HG02852 (cell line): Measurements from ENCODE around the gene KCNMB2.
A peak's percentile ranks its signal among the peaks of the same experiment; 100 is the strongest.
"Not testable (repeated sequence)": the region's sequence is repeated elsewhere in the genome, so short reads cannot be mapped to it uniquely, and the experiment has no call there.

ENCODE experiments used
- ATAC-seq: cut with Tn5 transposase; IDR thresholded peaks from one replicate; pipeline ENCODE4 v1.9.1; 2021; ENCODE audit warnings: mild to moderate bottlenecking, moderate library complexity; ENCODE audit not compliant: unreplicated experiment

The KCNMB2 gene

DNA sequence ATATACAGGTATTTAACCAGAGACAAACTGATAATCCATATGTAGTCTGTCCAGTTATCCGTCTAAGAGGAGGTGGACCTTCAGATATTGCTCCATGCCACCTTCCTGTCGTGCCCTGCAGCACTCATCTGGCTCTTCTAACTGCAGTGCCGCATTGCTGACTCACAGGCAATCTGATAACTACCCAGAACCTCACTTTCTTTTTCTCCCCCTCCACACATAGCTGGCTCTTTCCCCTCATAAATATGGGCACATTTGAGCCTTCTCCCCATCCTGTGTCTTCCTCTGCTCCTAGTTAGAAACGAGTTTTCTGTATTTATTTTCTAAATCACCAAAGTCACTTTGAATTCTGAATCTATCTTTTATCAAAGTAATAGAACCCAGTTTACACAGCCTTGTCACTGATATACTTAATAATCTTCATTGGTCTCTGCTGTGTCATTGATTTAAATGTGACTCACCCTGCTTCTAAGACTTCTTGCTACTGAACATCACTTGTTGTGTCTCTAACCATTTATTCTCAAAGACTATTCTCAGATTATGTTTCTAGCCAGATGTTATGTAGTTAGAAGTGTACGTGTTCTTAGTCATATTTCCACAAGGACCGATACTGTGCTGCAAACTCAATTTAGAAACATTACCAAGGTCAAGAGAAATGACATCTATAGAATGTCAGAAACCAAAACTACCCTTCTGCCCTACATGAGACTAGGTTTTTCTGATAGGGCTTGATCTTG lies 17.4 kb upstream of the KCNMB2 start:
- peak; percentile 77 for ATAC-seq

DNA sequence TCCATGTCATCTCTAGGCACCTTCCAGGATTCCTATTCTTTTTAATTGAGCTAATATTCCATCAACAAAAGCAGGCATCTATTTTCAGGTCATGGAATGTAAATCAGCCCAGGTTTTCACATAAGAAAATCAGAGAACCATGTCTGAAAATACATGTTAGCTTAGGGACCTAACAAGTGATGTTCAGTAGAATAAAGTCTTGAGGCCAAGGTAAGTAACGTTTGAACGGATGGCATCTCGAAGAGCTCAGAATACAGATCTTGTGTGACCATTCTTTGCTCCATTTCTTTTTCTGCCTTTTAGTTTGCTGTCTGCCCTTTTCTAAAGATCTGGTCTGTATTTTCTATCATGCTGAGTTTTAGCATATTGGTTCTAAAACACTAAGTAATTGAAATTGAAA lies 16.5 kb upstream of the KCNMB2 start:
- no peak for ATAC-seq

DNA sequence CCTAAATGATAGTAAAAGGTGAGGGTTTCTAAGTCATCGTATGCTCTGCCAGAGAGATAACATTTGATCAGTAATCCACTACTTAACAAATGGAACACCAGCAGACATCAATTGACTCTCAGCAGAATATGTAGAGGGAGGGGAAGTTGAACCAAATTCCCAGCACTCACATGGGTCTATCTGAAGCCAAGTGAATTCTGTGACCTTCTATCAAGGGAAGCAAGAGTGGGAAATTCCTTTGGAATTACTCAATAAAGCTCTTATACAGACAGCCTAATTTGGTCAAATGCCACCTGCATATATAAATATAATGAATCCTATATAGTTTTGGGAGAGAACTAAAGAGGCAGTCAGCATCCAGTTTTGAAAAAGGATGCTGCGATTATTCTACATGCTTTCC lies 15.8 kb upstream of the KCNMB2 start:
- ATAC-seq = no peak

DNA sequence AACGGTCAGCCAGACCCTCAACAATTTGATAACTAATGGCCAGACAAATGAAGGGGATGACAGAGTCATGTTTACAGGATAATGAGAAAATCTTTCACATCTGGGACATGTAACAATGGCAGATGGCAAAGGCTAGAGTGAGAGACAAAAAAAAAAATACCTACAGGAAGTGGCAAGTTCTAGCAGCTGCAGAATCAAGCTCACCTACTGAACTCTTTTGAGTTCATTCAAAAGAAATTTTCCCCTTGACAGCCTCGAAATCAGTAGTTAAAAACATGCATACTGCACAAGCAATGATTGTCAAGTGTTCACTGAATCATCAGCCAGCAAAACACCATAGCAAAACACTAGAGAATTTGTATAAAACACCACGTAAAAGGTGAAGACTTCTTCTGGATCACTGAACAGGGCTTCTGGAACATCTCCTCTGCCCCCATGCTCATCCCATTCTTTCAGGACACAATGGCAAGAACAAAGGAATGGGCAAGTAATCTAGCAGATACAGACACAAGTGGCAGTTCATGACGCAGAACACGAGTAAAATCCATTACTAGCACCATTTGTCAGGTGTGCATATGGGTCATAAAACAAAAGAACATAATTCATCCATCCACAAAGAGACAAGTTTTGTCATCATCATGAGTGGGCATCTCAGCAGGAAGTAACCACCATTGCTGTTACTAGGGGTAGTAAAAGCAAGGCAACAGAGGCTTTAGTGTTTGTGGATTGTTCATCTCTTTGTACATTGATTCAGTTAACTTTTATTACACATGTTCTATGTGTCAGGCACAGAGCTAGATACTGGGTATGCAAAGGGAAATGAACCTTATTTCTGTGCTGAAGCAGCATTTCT lies 13.8 kb upstream of the KCNMB2 start:
- ATAC-seq = no peak

DNA sequence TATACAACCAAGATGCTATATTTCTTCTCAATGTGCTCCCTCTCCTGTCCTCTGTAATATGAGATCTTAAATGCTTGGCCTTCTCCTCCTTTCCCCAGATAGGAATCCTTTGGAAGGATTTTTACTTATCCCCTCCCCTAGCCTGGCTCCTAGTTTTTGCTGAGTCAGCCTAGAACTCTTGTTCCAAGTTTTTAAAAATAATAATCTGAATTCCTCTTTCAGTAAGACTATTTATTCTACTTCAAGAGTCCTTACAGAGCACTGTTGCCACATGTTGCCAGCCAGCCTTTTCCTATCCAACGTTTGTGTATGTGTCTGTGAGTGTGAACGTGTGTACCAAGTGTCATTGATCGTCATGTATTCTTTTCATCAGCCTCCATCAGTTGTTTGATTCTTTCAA lies 11.0 kb upstream of the KCNMB2 start:
- no peak for ATAC-seq

DNA sequence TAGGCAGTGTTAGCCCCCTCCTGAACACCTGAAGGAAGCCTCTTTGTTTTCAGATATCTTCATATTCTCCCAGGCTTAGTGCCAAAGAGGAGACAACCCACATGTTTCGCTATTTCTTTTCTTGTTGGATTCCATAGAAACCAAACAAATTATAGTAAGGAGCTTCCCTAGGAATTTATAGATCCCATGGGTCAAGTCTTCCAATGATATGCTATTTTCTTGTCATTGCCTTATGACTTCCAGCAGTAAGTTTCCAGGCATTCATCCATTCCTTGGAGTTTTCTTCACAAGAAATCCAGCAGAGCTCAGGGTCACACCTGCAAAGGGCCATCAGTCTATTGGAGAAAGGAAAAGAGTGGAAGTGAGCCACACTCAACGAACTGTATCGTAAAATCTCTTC lies 9.9 kb upstream of the KCNMB2 start:
- ATAC-seq = no peak

DNA sequence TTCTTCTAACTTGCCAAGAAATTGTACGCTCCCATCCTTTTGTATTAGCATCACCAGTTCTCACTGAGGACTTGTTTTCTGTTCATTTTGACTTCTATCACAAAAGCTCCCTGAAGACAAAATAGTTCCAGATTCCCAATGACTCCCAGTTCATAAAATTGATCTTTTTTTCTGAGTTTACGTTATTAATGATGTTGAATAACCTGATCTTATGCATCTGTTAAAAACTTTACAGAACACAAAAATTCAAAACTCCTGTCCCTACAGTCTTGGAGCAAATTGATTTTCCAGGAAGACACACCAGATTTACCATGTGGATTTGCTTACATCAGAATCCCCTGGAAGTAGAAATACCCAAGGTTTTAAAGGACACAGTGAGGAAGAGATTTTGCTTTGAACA lies 8.3 kb upstream of the KCNMB2 start:
- ATAC-seq = no peak

DNA sequence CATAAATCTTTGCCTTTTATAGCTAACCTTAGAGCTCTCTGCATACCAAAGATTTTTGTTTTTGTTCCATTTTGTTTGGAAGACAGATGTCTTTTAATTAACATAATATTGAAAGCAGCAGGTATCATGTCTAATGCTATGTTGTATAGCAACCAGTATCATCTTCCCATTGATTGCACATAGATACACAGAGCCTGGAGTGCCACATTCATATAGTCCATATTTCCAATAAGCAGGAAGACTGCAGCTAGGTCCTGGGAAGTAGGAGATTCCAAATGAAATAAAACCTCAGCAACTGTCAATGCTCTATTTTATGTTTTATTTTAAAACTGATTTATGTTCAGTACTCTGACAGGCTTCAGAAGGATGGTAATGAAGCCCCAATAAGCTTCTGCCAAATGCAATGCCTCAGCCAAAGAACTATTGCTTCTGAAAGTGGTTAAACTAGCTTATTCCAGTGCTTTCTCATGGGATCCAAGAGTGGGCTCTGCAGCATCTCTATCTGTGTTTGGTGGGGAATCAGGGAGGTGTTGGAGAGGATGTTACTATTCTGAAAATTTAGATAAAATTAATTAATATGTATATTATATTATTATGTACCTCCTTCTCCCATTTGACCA lies 6.5 kb upstream of the KCNMB2 start:
- ATAC-seq = no peak

DNA sequence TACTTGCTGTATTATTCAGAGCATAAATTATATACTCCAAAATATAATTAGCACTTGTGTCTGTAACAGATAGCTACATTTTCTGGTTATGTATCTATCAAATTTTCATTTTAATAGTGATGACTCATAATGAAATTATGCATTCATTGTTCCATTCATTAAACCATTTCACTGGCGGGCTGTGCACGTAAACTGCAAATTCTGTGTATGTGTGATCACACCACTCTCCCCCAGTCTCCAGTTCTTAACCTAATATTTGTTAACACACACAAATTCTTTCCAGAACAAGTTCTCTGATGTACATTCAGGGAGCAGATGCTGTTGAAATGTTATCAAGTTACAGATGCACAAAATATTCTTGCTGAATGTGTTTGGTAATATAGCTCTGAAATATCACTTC lies 3.8 kb upstream of the KCNMB2 start:
- ATAC-seq = no peak

DNA sequence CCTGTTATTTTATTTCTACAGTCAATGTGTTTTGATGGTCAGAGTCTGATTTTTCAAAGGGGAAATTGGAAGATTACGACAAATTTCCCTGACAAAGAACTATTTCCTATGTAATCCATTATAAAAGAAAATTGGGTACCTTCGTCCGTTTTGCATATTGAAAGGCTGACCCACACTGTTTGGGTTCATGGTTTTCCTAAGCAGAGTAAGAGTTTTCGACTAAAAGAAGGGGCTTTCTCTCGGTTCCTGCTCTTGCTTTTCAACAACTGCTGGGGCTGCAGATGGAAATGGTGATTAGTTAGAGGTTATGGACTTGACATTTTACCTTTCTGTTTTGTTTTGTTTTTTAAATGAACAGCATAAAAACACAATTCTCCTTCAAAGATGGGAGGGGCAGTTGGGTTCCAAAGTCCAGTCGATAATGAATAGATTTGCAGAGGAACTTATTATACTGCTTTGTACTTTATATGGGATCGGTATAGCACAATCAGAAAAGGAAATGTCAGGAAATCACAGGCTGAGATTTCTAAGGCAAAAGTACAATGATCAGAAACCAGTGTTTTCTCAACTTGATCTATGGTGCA lies 978 bp downstream of the KCNMB2 start:
- ATAC-seq = no peak

DNA sequence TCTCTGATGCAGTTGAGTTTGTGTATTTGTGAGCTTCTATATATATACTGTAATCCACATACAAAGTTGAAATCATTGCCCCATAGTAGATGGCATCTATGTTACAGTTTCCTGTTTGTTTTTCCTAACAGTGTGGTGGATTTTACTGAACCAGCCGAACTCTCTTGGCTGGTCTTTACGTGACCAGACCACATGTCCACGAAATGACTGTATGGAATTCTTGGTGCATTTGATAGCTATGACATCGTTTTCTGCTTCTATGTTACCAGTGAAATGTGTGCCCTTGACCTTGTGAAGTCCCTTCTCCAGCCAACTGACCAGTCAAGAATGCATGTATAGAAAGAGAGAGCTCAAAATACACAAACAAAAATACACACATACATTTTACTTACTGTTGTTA lies 1.8 kb downstream of the KCNMB2 start:
- no peak for ATAC-seq

DNA sequence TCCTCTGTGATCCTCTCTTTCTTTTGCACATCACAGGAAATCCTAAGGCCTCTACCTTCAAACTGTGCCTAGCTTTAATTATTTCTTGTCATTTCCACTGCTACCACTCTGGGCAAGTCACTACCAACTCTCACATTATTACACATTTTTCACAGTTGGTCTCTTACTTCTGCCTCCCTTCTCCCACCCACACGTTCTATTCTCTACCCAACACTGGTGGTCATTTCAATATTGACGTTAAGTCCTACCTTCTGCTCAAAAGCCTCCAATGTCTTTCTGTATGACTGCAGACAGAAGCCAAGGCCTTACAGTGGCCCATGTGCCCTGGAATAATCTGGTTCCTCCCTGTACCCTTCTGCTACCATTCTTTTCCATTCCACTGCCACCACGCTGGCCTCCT lies 3.9 kb downstream of the KCNMB2 start:
- ATAC-seq = no peak

DNA sequence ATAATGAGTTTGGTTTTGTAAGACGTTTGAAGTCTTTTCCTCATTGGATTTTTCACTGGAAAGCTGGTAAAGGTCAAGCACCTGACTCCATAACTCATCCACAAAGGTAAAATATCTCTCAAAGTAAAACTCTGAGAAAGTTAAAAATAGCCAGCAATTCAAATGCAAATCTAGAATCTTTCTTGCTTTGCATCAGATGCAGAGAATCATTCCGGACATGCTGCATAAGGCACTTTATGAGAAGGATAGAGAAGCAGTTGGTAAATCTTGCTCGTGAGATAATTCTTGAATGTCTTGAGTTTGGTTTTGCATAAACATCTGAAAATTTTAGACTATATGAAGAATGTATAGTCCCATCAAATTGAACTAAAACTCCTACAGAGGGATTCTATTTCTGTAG lies 9.1 kb downstream of the KCNMB2 start:
- no peak for ATAC-seq

DNA sequence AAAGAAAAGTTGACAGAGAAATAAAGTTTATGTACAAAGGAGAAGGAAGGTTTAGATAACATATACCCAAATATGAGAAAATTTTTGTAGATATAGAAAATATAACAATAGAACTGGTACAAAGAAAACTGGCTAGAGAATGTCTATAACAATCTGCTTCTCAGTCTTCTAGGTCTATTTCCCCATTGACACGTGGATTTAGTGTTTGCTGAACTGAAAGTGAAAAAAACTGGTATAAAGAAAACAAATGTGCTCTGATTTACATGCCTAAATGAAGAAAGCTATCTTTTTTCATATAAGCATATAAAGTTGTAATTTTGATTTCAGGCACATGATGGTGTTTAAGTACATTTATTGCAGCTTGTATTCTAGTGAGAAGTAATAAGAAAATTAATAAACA lies 9.8 kb downstream of the KCNMB2 start:
- no peak for ATAC-seq

DNA sequence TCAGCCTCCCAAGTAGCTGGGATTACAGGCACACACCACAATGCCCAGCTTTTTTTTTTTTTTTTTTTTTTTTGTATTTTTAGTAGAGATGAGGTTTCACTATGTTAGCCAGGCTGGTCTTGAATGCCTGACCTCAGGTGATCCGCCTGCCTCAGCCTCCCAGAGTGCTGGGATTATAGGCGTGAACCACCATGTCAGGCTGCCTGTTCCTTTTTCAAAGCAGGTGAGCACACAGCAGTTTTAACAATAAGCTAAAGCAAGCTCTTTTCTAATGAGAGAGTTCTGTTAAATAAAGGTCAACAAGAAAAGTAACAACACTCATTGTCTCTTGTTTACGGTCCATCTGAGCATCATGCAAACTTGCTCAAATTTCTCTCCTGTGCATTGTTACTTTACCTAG lies 13.2 kb downstream of the KCNMB2 start:
- not testable (repeated sequence) for ATAC-seq

DNA sequence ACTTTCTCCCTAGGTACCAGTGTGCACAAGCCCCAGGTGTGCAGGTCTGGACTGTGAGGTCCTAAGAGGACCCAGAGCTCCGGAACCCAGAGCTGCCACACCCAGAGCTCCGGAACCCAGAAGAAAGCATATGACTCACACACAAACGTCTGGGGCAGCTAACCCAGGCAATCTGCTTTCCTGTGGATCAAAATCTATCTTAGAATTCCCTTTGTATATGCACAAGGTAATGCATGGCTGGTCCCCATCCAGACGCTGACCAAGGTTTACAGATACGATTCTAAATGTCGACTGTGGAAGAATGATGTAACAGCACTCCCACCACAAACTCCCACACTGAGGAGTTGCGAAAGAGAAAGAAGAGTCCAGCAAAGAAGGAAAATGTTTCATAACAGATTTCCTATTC lies 15.7 kb downstream of the KCNMB2 start:
- no peak for ATAC-seq

DNA sequence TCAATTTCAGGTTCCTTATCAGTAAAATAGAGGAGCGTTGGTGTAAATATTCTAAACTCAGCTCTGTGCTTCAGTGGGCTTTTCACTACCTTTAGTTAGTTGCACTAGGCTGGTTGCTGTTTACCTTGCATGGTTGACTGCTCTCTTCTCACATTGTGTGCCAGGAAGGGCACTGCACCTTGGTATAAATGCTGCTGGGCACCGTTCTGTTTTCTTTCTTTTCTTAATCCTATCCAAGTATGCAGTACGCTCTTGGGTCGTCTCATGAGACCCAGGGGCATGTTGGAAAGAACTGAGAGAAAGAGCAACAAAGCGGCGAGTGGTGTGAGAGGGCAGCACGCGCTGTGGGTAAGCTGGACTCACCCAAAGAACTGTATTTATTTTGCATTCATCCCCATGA lies 22.4 kb downstream of the KCNMB2 start:
- ATAC-seq = no peak

DNA sequence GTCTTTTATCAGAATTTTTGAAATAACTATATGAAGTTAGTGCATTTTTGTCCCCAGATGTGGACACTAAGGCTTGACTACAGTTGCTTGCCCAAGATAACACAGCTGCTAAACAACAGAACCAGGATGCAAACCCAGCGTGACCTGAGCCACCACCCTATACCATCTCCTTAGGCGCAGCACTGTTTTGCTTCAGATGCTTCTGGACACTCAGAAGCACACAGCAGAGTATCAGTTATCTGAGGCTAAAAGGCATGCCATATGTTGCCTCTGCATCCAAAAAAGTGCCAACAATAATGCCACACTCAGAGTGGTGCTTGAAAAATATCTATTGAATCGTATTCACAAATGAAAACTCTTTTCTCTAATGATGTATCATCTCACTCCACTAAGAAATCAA lies 24.5 kb downstream of the KCNMB2 start:
- no peak for ATAC-seq

DNA sequence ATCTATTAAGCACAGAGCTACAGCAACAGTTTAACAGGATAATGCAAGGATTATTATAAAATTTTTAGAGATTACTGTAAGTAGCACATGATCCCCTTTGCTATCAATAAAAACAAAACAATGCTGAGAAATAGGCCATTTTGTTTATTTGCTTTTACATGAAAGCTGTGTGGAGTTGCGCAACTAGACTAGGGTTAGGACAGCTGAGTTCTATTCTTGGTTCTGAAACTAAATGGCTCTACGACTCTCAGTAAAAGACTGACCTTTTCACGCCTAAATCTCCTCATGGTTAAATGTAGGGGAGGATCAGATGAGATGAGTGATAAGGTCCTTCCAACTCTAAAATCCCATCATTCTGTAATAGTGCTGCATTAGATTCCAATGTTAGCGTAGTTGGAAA lies 25.0 kb downstream of the KCNMB2 start:
- ATAC-seq = no peak

DNA sequence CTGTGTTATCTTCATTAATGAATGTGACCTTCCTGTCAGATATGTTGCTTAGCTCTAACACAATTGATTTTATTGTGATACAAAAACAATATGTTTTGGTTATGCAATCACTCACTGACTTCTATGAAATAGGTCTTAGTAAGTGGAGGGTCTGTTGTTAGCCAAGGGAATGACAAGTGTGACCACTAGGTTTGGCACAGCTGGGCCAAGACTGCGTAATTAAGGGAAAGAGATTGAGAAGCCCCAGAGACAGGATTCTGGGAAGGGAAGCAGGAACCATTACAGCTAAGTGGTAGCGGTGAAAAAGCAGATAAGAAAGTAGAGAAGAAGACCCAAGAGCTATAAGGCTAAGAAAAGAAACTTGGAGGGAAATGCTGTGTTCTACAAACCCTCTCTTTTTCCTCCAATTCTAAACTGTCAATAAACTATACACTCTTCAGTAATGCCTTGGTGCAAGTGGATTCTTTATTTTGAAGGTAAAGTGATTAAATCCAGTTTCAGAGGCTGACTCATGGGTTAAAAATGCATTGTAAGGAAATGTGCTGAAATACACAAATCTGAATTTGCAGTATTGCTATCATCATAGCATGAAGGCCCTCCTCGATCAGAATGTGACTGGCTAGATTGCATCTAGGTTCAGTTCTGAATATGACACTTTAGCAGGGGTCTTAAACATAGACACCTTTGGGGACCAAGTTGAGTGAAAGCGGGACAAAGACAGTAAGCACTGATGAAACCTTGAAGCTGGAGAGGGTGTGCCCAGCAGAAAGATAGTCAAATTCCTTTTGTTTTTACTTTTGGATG lies 26.1 kb downstream of the KCNMB2 start:
- ATAC-seq = no peak

DNA sequence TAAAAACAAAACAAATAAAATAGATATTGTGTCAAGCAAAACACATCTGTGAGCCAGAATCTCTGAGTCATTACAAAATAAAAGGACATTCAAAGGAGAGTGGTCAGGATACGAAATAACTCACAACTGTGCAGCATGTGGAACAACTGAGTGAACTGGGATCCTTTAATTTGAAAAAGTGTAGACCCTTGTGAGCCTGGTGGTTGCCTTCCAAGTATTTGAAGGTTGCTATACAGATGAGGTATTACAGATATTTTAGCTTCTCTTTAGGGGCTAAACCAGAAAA lies 26.7 kb downstream of the KCNMB2 start:
- no peak for ATAC-seq
